ENCODE results near the gene PDCD4. TPM values are rescaled to one million over a fixed set of nuclear protein-coding genes. Genes with fewer than 3 reads are reported as not detected.

Gene PDCD4
- total RNA-seq, 2 experiments from 2014 or later: 143 to 146 TPM

GRCh38 chr10:110857265-110858171 is 14.2 kb upstream of the PDCD4 start:
- peaks cover 6% of the 10 kb centered on the region for H3K36me3 Mint-ChIP-seq (ENCODE audit: low read depth)
- peak overlapping the region; percentile 46 for H3K4me3 Mint-ChIP-seq
- peak overlapping the region; percentile 76 for H3K27ac Mint-ChIP-seq
- H3K9me3 Mint-ChIP-seq: peaks cover 4% of the 10 kb centered on the region
- H3K4me1 Mint-ChIP-seq (ENCODE audit: low read depth): peaks cover 82% of the 10 kb centered on the region
- no peaks in the 10 kb centered on the region for H3K27me3 Mint-ChIP-seq (ENCODE audit: low read depth)
- CTCF ChIA-PET: interaction anchor here (0.6 to 3.0 kb wide), 10 partner anchors 11 to 73 kb away, joined by 3 to 27 read pairs (median 4); partner anchors contain the start of gene PDCD4
- intact Hi-C loops (cut with micrococcal nuclease): no loop called here
- DNase-seq: peak; percentile 62

- intact Hi-C loops (cut with micrococcal nuclease): no loop called here
- Mint-ChIP-seq H3K4me3 (no peak overlapping the region), H3K4me1 (ENCODE audit: low read depth) (peaks cover 82% of the 10 kb centered on the region), H3K36me3 (ENCODE audit: low read depth) (peaks cover 6% of the 10 kb centered on the region), H3K27ac (peak overlapping the region; percentile 76), H3K27me3 (ENCODE audit: low read depth) (no peaks in the 10 kb centered on the region), H3K9me3 (peaks cover 4% of the 10 kb centered on the region)
- CTCF ChIA-PET: interaction anchor here (0.9 to 3.0 kb wide), 6 partner anchors 10 to 55 kb away, joined by 3 to 27 read pairs (median 4); partner anchors contain the start of gene PDCD4
- no peak for DNase-seq
Observed at GRCh38 chr10:110858297-110858934, 13.3 kb upstream of the PDCD4 start.

- CTCF ChIA-PET: interaction anchor here (0.7 to 3.0 kb wide), 4 partner anchors 13 to 56 kb away, joined by 3 to 27 read pairs (median 5); no protein-coding TSS in a partner anchor
- H3K27me3 Mint-ChIP-seq (ENCODE audit: low read depth): no peaks in the 10 kb centered on the region
- no peak for DNase-seq
- intact Hi-C loops (cut with micrococcal nuclease): no loop called here
- peaks cover 82% of the 10 kb centered on the region for H3K4me1 Mint-ChIP-seq (ENCODE audit: low read depth)
- peak overlapping the region; percentile 92 for H3K27ac Mint-ChIP-seq
- peaks cover 4% of the 10 kb centered on the region for H3K9me3 Mint-ChIP-seq
- H3K36me3 Mint-ChIP-seq (ENCODE audit: low read depth): peaks cover 6% of the 10 kb centered on the region
- no peak overlapping the region for H3K4me3 Mint-ChIP-seq
Observed at GRCh38 chr10:110859206-110859972, 12.3 kb upstream of the PDCD4 start.

GRCh38 chr10:110859973-110860376 is 11.8 kb upstream of the PDCD4 start:
- Mint-ChIP-seq H3K27me3 (ENCODE audit: low read depth) (no peaks in the 10 kb centered on the region), H3K36me3 (ENCODE audit: low read depth) (peaks cover 5% of the 10 kb centered on the region), H3K4me3 (no peak overlapping the region), H3K4me1 (ENCODE audit: low read depth) (peaks cover 84% of the 10 kb centered on the region), H3K9me3 (peaks cover 3% of the 10 kb centered on the region), H3K27ac (peak overlapping the region; percentile 92)
- CTCF ChIA-PET: interaction anchor here (0.7 to 1.3 kb wide), 3 partner anchors 12 to 21 kb away, joined by 3 to 5 read pairs (median 3); partner anchors contain the start of gene PDCD4
- no peak for DNase-seq
- intact Hi-C loops (cut with micrococcal nuclease): loop anchor here (1.0 to 5.0 kb wide), 3 partner anchors 11 to 853 kb away; partner anchors contain the start of genes ADD3 and PDCD4

- intact Hi-C loops (cut with micrococcal nuclease): loop anchor here (1.0 to 5.0 kb wide), 3 partner anchors 11 to 853 kb away; partner anchors contain the start of genes ADD3 and PDCD4
- peaks cover 86% of the 10 kb centered on the region for H3K4me1 Mint-ChIP-seq (ENCODE audit: low read depth)
- peak overlapping the region; percentile 36 for H3K4me3 Mint-ChIP-seq
- peaks cover 4% of the 10 kb centered on the region for H3K36me3 Mint-ChIP-seq (ENCODE audit: low read depth)
- peak overlapping the region; percentile 92 for H3K27ac Mint-ChIP-seq
- CTCF ChIA-PET: interaction anchor here (1.3 to 1.4 kb wide), 2 partner anchors 9 to 11 kb away, joined by 5 to 8 read pairs; partner anchors contain the start of gene PDCD4
- H3K27me3 Mint-ChIP-seq (ENCODE audit: low read depth): no peaks in the 10 kb centered on the region
- H3K9me3 Mint-ChIP-seq: peaks cover 3% of the 10 kb centered on the region
- DNase-seq: peak; percentile 65
Observed at GRCh38 chr10:110860576-110861241, 11.0 kb upstream of the PDCD4 start.

- H3K36me3 Mint-ChIP-seq (ENCODE audit: low read depth): peaks cover 1% of the 10 kb centered on the region
- H3K4me3 Mint-ChIP-seq: no peak overlapping the region
- DNase-seq: no peak
- intact Hi-C loops (cut with micrococcal nuclease): loop anchor here (5.0 kb wide), 2 partner anchors 649 to 854 kb away; partner anchors contain the start of gene ADD3
- H3K4me1 Mint-ChIP-seq (ENCODE audit: low read depth): peaks cover 89% of the 10 kb centered on the region
- no peaks in the 10 kb centered on the region for H3K27me3 Mint-ChIP-seq (ENCODE audit: low read depth)
- CTCF ChIA-PET: interaction anchor here (1.3 to 1.4 kb wide), 2 partner anchors 9 to 10 kb away, joined by 5 to 8 read pairs; partner anchors contain the start of gene PDCD4
- no peaks in the 10 kb centered on the region for H3K9me3 Mint-ChIP-seq
- peak overlapping the region; percentile 92 for H3K27ac Mint-ChIP-seq
Observed at GRCh38 chr10:110861476-110861875, 10.3 kb upstream of the PDCD4 start.

GRCh38 chr10:110861930-110862649 is 9.6 kb upstream of the PDCD4 start:
- Mint-ChIP-seq H3K27me3 (ENCODE audit: low read depth) (no peaks in the 10 kb centered on the region), H3K4me1 (ENCODE audit: low read depth) (peaks cover 94% of the 10 kb centered on the region), H3K4me3 (no peak overlapping the region), H3K9me3 (no peaks in the 10 kb centered on the region), H3K27ac (peak overlapping the region; percentile 54), H3K36me3 (ENCODE audit: low read depth) (peaks cover 1% of the 10 kb centered on the region)
- DNase-seq: no peak
- CTCF ChIA-PET: interaction anchor here (0.6 kb wide), 1 partner anchor 910 kb away, joined by 6 read pairs; no protein-coding TSS in a partner anchor
- intact Hi-C loops (cut with micrococcal nuclease): loop anchor here (5.0 kb wide), 2 partner anchors 650 to 855 kb away; partner anchors contain the start of gene ADD3

GRCh38 chr10:110862961-110863360 is 8.8 kb upstream of the PDCD4 start:
- no peaks in the 10 kb centered on the region for H3K36me3 Mint-ChIP-seq (ENCODE audit: low read depth)
- no peak for DNase-seq
- H3K27ac Mint-ChIP-seq: peak overlapping the region; percentile 60
- no peaks in the 10 kb centered on the region for H3K9me3 Mint-ChIP-seq
- H3K4me1 Mint-ChIP-seq (ENCODE audit: low read depth): peaks cover 94% of the 10 kb centered on the region
- intact Hi-C loops (cut with micrococcal nuclease): loop anchor here (5.0 kb wide), 2 partner anchors 651 to 856 kb away; partner anchors contain the start of gene ADD3
- CTCF ChIA-PET: interaction anchor here (0.6 kb wide), 1 partner anchor 911 kb away, joined by 6 read pairs; no protein-coding TSS in a partner anchor
- H3K4me3 Mint-ChIP-seq: no peak overlapping the region
- no peaks in the 10 kb centered on the region for H3K27me3 Mint-ChIP-seq (ENCODE audit: low read depth)

- no peak for DNase-seq
- Mint-ChIP-seq H3K36me3 (ENCODE audit: low read depth) (no peaks in the 10 kb centered on the region), H3K4me1 (ENCODE audit: low read depth) (peaks cover 93% of the 10 kb centered on the region), H3K4me3 (no peak overlapping the region), H3K27me3 (ENCODE audit: low read depth) (no peaks in the 10 kb centered on the region), H3K27ac (peak overlapping the region; percentile 84), H3K9me3 (no peaks in the 10 kb centered on the region)
- intact Hi-C loops (cut with micrococcal nuclease): loop anchor here (5.0 kb wide), 2 partner anchors 651 to 856 kb away; partner anchors contain the start of gene ADD3
- CTCF ChIA-PET: no interaction called here
Observed at GRCh38 chr10:110863361-110863760, 8.4 kb upstream of the PDCD4 start.

- DNase-seq: peak; percentile 14
Observed at GRCh38 chr10:110863956-110864355, 7.8 kb upstream of the PDCD4 start.

More at GRCh38 chr10:110863956-110864355, 7.8 kb upstream of the PDCD4 start:
- CTCF ChIA-PET: interaction anchor here (1.6 kb wide), 1 partner anchor 61 kb away, joined by 5 read pairs; no protein-coding TSS in a partner anchor
- intact Hi-C loops (cut with micrococcal nuclease): loop anchor here (1.0 to 5.0 kb wide), 9 partner anchors 8 to 857 kb away; partner anchors contain the start of gene ADD3
- Mint-ChIP-seq H3K36me3 (ENCODE audit: low read depth) (no peaks in the 10 kb centered on the region), H3K4me3 (no peak overlapping the region), H3K4me1 (ENCODE audit: low read depth) (peaks cover 96% of the 10 kb centered on the region), H3K9me3 (no peaks in the 10 kb centered on the region), H3K27me3 (ENCODE audit: low read depth) (no peaks in the 10 kb centered on the region), H3K27ac (peak overlapping the region; percentile 84)
